Chondrocyte (in vitro differentiated cells): ENCODE measurements around the gene TMEM208. TPM values are rescaled to one million over a fixed set of nuclear protein-coding genes. Genes with fewer than 3 reads are reported as not detected.

Source experiments
- DNase-seq: peaks from one replicate; pipeline ENCODE4 v3.0.0; 2021; ENCODE audit warnings: mixed read lengths, low spot score
- H3K27ac Mint-ChIP-seq: one replicate; pipeline ENCODE4 v1.8.0; 2021; ENCODE audit warnings: mild to moderate bottlenecking, moderate library complexity, mixed read lengths; ENCODE audit not compliant: unreplicated experiment
- H3K27me3 Mint-ChIP-seq: 2 replicates; pipeline ENCODE4 v1.8.0; 2021; ENCODE audit warnings: low read depth, mixed read lengths
- H3K36me3 Mint-ChIP-seq: 2 replicates; pipeline ENCODE4 v1.8.0; 2021; ENCODE audit warnings: low read depth, mixed read lengths
- H3K4me1 Mint-ChIP-seq: 2 replicates; pipeline ENCODE4 v1.8.0; 2021; ENCODE audit warnings: low read depth, mild to moderate bottlenecking, mixed read lengths
- H3K4me3 Mint-ChIP-seq: one replicate; pipeline ENCODE4 v1.8.0; 2021; ENCODE audit warnings: mild to moderate bottlenecking, moderate library complexity, mixed read lengths; ENCODE audit not compliant: unreplicated experiment
- H3K9me3 Mint-ChIP-seq: 2 replicates; pipeline ENCODE4 v1.8.0; 2021; ENCODE audit warnings: low read depth, mixed read lengths
- total RNA-seq: library from RNA; stranded (reverse); gene quantifications from 3 replicates; pipeline ENCODE4 v1.2.1, GENCODE V29; 2021
- TF ChIP-seq, protein P1 (sequence below): fragments of 200-600 bp; sonication (generic); IDR thresholded peaks from 2 replicates; pipeline ENCODE4 v1.5.0; 2021; ENCODE audit warnings: antibody characterized with exemption, mild to moderate bottlenecking, moderate library complexity

Gene TMEM208
- total RNA-seq, 1 donor from 2014 or later: 43.2 TPM

DNA sequence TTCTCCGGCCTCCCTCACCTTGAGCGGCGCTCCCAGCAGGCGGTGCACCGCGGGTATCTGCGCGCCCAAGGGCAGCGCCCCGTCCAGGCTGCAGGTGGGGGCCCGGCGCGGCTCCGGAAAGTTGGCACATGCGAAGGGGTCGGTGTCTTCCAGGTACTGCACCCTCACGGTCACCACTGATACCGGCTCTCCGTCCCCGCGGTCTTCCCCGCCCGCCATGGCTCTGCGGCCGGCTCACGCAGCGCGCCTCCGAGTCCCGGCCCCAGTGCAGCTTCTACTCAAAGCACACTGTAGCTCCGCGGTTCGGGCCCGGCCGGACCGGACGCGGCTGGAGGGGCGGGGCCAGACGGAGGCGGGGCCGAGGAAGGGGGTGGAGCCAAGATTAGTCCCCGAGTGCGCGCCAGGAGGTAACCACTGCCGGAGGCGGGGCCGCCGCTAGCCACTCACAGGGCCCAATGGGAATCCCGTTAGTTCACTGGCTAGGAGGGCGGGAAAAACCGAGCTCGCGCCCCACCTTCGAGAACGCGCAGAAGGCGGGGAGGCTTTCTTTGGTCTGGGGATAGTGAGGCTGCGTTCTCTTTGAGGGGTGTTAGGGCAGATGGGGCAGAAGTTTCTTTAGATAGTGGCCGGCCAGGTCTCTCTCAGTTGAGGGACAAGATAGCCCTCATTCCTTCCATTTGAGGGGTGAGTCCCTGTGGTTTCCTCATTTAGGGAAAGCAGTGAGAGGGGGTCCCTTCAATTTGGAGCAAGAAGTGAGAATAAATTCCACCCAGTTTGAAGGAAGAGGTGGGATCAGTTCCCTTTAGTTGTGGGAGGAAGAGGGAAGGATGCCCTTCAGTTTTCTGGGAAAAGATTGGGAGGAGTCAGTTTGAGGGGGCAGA lies 20.5 kb downstream of the TMEM208 start, which contains the start of gene FHOD1:
Gene FHOD1 (minus strand): TSS at position 290 of the 881 bp plus-strand sequence. CDS start 71 bp downstream, at position 219.
- Mint-ChIP-seq H3K27ac (peak within 1 kb of the TSS; percentile 98), H3K36me3 (no peaks in the 10 kb centered on the region), H3K9me3 (no peaks in the 10 kb centered on the region), H3K4me1 (peaks cover 47% of the 10 kb centered on the region), H3K27me3 (no peaks in the 10 kb centered on the region), H3K4me3 (peak within 1 kb of the TSS; percentile 84)
- TF ChIP-seq, protein P1, sequence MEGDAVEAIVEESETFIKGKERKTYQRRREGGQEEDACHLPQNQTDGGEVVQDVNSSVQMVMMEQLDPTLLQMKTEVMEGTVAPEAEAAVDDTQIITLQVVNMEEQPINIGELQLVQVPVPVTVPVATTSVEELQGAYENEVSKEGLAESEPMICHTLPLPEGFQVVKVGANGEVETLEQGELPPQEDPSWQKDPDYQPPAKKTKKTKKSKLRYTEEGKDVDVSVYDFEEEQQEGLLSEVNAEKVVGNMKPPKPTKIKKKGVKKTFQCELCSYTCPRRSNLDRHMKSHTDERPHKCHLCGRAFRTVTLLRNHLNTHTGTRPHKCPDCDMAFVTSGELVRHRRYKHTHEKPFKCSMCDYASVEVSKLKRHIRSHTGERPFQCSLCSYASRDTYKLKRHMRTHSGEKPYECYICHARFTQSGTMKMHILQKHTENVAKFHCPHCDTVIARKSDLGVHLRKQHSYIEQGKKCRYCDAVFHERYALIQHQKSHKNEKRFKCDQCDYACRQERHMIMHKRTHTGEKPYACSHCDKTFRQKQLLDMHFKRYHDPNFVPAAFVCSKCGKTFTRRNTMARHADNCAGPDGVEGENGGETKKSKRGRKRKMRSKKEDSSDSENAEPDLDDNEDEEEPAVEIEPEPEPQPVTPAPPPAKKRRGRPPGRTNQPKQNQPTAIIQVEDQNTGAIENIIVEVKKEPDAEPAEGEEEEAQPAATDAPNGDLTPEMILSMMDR: no peak
- DNase-seq: peak; percentile 98

DNA sequence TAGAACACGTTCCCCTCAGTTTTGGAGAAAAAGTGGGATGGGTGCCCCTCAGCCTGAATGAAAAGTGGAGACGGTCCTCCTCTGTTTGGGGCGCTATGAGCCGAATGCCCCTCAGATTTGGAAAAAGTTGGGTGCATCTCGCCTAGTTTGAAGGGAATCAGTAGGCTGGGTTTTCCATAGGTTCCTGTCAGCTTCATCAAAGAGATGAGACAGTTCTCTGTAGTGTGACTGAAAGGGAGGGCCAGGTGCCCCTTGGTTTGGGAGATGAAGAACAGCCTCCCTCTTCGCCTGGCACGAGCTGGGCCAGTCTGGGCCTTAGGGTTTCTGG lies 21.1 kb downstream of the TMEM208 start:
- Mint-ChIP-seq H3K9me3 (no peaks in the 10 kb centered on the region), H3K27me3 (no peaks in the 10 kb centered on the region), H3K36me3 (no peaks in the 10 kb centered on the region), H3K27ac (peak overlapping the region; percentile 91), H3K4me1 (peaks cover 44% of the 10 kb centered on the region), H3K4me3 (peak overlapping the region; percentile 84)
- DNase-seq: no peak
- TF ChIP-seq, protein P1: no peak

GRCh38 chr16:67248401-67249177 lies 21.7 kb downstream of the TMEM208 start, which contains the start of gene SLC9A5:
Gene SLC9A5, plus strand, starts transcription at chr16:67248979. Its CDS starts 36 bp downstream, at chr16:67249015.
- H3K27ac Mint-ChIP-seq: peak within 1 kb of the TSS; percentile 91

DNA sequence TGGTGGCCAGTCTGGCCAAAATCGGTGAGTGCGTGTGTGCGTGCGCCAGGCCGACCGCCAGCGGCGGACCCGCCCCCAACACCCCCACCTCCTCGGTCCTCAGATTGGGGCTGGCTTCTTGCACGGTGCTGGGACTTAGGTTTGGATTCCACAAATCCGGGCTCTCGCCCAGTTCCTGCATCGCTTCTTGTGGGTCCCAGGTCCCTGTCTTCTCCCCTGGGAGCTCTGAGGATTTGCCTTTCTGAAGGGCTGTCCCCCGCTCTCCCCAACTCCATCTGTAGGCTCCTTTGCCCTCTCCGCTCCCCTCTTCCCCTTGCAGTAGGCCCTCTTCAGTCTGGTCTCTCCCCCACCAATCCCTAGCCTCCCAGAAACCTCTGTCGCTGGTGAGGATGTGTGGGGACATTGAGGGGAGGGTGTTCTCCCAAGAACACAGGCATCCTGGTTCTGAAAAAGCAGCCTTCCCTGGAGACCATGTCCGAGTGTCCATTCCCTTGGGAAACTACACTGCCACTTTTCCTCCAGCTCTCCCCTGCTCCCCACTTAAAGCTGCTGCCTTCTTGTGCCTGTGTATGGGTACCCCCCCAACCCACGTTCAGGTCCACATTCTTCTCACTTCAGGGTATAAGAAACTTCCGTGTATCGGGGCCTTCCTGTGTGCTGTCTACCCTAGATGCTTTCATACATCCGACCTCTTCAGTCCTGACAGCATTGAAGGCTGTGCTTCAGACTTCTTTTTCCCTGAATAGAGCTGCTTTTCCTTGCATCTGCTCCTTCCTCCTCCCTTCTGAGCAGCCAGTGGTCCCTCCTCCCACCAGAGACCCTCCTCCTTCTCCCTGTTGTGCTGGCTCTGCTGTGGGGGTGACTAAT lies 22.5 kb downstream of the TMEM208 start:
- Mint-ChIP-seq H3K9me3 (no peaks in the 10 kb centered on the region), H3K27me3 (no peaks in the 10 kb centered on the region), H3K4me1 (peaks cover 34% of the 10 kb centered on the region), H3K27ac (peak overlapping the region; percentile 27), H3K36me3 (no peaks in the 10 kb centered on the region), H3K4me3 (peak overlapping the region; percentile 70)
- DNase-seq: peak; percentile 58
- TF ChIP-seq, protein P1: no peak

More at GRCh38 chr16:67248401-67249177, 21.7 kb downstream of the TMEM208 start, which contains the start of gene SLC9A5:
- Mint-ChIP-seq H3K4me1 (peaks cover 43% of the 10 kb centered on the region), H3K9me3 (no peaks in the 10 kb centered on the region), H3K4me3 (peak within 1 kb of the TSS; percentile 84), H3K36me3 (no peaks in the 10 kb centered on the region), H3K27me3 (no peaks in the 10 kb centered on the region)
- peak; percentile 80 for DNase-seq
- TF ChIP-seq, protein P1: peak; percentile 63
